ENCODE data around the gene KRTAP29-1.

Gene KRTAP29-1

DNA sequence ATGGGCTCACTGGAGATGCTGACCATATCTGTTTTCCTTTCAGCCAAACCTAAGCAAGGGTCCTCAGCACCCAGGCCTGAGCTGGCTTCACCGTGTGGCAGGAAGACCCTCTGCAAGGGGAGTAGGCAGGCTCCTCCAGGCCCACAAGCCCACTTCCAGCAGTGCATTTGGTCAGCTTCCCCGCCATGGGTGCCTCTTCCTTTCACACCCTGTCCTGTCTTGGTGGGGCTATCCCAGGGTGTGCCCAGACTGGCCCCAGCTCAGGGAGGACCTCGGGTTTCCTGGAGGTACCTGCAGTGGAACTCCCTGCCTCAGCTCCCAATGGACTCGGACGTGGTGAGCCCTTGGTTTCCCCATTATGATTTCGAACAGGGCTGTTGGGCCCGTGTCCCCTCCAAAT is 25.6 kb upstream of the KRTAP29-1 start:
- DNase-seq (ENCODE audit: low spot score) = no peak

DNA sequence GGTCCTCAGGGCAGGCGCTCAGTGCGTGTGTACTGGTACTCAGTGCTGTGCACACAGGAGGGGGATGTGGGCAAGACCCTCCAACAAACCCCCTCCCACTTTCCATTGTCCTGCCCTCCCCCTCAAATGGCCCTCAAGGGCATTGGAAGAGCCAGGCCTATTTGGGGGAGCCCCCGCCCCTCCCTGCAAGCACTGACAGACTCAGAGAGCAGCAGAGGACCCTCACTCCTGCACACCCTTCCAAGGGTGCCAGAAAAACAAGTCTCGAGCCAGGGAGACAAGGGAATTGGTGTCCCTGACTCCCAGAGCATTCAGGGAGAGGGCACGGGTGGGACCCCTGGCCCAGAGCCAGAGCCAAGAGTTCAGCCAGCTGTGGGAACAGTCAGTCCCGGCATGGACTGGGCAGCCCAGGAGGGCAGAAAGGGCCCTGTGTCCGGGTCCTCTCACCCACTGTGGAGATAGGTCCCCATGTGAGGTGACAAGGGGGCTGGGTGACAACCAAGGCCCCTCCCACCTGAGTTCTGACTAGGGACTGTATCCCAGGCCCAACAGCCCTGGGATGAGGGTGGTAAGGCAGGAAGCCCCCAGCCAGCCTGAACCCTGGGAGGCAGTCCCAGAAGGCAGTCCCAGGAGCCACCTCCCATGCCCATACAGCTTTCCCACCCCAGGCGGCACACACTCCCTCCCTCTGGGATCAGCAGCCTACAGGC is 24.9 kb upstream of the KRTAP29-1 start:
- no peak for DNase-seq (ENCODE audit: low spot score)

DNA sequence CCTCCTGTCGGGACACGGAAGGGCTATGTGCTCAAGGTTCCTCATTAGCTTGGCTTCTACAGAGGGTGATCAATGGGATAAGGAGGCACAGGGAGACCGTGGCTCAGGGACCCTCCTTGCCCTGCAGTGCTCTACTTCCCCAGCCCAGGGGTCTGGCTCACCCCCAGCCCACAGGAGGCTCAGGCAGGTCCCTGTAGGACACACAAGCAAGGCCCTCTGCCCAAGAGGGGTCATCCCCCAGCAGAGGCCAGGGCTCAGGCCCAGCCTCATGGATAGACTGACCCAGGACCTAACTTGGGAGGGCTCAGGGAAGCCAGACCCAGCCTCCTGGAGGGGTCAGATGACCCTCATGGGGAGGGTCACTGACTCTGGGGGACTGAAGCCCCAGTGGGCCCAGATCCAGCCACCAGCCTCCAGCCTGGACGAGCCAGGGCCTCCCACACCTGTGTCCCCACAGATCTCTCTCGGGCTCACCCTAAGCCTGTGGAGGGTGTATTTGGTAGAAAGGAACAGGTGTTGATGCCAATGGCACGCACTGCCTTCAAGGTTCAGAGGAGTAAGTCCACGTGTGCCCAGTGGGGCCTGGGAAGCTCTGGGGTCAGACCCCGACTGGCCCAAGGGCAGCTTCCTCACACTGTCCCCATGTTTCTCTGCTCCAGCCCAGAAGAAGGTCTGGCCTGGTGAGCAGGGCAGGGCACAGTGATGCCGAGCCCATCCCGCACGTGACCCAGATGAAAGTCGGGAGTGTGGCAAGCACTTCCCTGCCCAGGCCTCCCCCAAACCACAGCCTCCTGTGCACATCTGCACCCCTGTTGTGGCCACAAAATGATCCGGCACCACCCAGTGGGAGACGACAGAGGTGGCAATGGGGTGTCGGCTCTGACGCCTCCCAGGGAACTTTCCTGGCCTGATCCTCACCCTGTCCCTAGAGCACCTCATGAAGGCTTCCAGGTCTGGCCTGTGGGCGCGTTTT is 23.8 kb upstream of the KRTAP29-1 start:
- no peak for DNase-seq (ENCODE audit: low spot score)

DNA sequence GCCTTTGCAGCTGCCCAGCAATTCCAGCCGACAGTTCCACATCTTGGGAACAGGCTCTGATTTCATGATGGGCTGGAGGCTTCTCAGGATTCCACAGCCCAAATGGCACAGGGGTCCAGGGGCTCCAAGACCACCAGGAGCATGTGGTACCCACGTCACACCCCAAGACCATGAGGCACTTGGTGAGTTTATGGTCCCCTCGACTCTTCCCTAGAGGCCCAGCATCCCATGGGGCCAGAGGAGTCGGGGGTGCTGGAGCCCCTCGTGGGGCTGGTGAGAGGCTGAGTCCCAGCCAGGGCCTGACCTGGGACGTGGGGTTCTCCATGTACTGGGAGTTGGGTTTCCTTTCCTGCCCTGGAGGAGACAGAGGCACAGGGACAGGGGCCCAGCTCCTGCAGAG is 23.0 kb upstream of the KRTAP29-1 start:
- DNase-seq (ENCODE audit: low spot score) = no peak

DNA sequence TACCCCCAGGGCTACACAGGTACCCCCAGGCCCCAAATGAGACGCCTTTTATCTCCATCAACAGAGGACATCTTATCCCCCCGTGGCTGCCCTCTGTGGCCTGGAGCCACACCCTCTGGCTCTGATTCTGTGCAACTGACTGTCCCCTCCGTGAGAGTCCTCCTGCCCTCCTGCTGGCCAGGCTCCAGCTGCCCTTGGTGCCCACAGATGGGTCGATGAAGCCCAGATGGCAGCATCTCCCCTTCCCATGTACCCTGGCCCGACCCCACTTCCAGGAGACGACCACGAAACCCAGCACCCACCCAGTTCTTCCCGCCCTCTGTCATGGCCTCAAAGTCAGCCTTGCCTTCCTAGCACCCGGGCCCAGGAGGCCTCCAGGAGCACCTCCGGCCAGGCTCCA is 22.5 kb upstream of the KRTAP29-1 start:
- no peak for DNase-seq (ENCODE audit: low spot score)

DNA sequence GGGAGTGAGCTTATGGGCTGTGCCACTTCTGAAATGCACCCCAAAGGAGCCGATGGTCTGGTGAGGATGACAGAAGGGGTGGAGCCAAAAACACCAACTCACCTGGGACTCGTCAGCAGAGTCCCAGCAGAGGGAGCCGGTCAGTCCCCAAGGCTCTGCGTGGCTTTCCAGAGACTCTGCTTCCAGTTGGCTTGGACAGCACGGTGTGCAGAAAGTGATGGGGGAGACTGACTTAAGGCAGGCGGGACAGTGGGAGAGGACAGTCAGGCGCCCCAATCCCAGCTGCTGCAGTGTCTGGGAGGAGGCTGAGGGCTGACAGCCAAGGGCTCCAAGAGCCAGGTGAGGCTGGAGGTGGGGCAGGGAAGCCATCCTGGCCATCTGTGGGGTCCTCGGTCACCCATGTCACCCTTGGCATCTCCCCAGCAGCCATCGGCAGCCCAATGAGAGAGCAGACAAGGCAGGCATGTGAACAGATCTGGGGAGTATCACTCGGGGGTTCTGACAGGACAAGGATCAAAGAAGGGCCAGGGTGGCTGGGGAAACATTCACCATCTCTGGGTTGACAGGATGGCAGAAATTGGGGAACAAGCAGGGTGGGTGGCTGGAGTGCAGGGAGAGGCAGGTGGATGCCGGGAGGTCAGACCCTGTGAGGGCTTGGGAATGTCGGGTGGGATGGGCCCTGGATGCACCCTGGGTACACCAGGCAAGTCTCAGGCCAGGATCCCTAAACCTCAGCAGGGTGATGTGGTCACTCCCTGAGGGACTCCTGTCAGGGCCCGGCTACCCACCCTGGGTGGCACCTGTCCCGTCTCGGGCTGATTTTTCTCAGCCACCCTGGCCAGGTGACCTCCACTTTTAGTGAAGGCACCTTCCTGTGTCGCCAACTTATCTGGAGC is 21.8 kb upstream of the KRTAP29-1 start:
- DNase-seq (ENCODE audit: low spot score) = no peak

DNA sequence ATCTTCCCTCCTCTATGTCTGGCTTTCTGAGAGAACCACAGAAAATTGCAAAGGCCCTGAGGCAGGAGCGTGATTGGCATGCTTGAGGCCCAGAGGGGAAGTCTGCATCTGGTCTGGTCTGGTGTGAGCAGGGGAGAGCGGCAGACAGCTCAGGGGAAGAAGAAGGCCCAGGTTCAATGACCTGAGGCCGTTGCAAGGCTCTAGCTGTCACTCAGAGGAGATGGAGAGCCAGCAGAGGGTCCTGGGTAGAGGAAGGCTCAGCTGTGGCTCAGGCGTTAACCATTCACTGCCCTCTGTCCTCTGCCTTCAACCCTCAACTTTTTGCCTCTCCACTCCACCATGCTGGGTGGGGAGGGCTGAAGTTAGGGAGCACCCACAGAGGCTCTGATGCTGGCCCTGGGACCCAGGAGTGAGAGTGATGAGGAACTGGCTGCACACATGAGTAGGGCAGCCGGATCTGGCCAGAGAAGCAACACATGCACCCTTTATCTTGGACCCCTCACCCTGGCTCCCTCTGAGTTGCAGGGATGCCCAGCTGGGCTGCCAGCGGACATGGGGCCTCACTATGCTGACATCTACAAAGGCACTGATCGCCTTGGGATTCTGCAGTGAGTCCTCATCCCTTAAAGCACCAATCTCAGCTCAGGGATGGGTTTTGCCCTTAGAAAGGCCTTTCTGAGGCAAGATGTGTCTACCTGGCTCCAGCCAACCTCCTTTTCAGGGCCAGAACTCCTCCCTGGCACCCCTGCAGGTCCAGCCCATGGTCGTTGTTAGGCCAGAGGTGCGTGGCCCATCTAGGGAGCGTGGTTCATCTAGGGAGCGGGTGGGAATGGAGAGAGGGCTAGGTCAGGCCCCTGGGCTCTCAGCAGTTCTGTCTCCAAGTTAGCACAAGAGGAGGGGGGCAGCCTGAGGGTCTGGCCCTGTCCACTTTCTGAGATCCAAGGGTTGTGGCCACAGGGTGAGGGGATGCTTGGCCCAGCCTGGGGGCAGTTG is 20.5 kb upstream of the KRTAP29-1 start:
- DNase-seq (ENCODE audit: low spot score) = no peak

DNA sequence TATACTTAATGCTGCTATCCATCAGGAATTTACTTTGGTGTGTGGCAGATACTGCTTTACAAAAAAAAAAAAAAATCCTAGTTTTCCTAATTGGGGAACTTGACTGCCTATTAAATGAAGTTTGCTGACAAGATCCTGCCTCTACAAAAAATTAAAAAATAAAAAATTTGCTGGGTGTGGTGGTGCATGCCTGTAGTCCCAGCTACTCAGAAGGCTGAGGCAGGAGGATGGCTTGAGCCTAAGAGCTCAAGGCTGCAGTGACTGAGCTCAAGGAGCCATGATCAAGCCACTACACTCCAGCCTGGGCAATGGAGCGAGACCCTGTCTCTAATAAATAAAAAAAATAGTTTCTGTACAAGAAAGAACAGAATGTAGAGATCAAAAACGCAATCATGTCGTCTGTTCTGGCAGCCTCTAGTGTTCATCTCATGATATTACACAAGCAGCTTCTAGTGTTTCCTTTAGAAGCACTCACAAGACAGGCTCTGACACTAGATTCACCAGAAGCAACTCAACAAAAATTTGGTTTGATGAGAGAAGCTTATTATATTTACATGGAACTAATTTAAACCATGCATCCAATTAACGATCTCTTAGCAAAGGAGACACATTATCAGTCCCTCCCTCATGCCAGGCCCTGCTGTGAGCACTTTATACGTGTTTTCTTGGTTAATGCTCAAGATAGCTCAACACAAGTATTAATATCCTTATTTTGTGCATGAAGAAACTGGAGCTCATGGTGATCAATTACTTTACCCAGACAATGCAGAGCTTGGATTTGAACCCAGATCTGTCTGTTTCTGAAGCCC is 19.6 kb upstream of the KRTAP29-1 start:
- no peak for DNase-seq (ENCODE audit: low spot score)

DNA sequence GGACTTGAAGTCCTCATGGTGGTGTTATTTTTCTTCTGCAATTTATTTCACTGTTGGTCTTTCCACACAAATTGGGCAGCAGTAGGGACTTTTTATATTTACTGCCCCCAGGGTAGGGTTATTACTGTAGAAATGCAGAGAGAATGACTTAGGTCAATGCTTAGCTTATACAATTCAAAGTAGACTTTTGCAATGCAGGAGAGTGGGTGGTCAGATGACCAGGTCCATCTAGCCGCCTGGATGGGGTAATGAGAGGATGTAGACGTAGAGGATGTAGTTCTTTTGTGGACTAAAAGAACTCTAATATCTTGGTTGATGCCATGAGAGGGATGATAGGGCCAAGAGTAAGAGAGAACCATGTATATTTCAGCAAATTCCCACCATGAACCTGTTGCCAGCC is 15.6 kb upstream of the KRTAP29-1 start:
- DNase-seq (ENCODE audit: low spot score) = no peak

DNA sequence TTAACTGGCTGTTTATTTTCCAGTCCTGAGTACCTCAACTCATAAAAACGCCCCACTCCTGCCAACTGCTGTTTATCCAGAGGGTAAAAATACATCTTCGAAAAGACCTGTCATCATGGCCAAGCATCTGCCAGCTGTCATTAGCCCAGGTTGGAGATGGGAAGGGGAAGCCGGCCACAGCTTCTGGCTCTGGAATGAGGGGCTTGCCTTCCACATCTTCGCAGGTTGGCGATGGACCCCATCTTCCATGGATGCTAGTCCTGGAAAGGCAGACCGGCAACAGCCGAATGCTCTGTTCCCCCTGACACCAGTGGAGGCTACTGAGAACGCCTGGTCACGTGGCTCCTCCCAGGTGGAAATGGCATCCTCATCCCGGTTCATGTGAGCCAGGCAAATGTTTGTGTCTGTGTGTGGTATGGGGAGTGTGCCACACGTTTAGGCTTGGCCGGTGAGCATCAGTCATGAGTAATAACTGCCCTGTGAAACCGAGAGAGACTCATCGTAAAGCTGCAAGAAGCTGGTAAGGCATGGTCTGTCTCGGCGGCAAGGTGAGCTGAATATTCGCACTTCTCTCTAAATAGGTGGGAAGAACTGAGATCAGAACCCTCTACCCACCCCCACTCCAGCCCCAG is 13.3 kb upstream of the KRTAP29-1 start:
- DNase-seq (ENCODE audit: low spot score) = no peak

DNA sequence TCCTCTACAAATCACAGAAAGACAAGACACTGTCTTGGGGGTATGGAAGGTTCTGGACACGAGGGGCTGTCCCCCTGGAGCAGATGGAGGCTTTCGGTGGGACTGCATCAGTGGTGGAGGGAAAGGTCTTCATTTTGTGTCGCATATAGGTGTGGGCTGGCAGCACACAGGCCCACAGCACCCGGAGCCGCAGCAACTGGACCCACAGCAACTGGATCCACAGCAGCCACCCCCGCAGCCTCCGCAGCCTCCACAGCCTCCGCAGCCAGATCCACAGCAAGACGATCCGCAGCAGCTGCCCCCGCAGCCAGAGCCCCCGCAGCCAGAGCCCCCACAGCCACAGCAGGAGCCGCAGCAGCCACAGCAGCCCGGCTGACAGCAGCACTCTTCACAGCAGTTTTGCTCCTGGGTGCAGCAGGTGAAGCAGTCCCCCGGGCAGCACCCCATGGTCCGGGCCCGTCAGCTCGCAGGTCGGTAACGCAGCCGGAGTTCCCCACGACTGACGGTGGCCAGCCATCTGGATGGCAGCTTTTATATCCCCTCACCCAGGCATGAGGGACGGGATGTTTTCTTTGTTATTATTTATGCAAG is 12.6 kb upstream of the KRTAP29-1 start, which contains the start of gene KRTAP17-1:
TSS of gene KRTAP17-1 (minus strand) at position 507 of the 591 bp plus-strand sequence. CDS start at position 447, 60 bp downstream.
- DNase-seq (ENCODE audit: low spot score) = no peak

DNA sequence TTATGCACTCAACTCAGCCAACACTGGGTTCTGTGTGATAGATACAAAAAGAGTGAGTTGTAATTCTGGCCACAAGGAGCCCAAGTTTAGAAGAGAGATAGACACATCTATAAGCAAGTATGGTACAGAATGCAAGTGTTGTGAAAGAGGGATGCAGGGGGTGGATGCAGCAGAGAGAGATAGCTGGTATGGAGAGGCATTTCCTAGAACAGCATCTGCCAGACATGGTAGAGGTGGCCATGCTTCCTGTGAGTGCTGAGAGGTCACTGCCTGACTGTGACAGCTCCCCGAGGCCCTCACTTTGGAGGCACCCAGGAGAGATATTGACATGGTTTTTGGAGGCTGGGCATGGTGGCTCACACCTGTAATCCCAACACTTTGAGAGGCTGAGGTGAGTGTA is 8.5 kb upstream of the KRTAP29-1 start:
- no peak for DNase-seq (ENCODE audit: low spot score)

DNA sequence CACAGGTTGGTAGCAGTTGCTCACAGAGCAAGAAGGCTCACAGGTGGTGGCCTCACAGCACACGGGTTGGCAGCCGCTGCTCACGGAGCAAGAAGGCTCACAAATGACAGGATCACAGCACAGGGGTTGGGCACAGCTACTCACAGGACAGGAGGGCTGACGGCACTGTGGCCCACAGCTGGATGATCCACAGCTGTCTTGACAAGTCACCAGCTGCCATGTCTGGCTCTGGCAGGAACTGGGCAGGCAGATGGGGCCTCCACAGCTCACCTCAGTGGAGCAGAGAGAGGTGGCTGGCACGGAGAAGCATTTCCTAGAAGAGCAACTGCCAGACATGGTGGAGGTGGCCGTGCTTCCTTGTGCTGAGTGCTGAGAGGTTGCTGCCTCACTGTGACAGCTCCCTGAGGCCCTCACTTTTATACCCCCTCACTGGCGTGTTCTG is 6.3 kb upstream of the KRTAP29-1 start, which contains the start of gene KRTAP16-1:
TSS of gene KRTAP16-1 (minus strand) at position 392 of the 442 bp plus-strand sequence. CDS start at position 336, 56 bp downstream.
- no peak for DNase-seq (ENCODE audit: low spot score)

DNA sequence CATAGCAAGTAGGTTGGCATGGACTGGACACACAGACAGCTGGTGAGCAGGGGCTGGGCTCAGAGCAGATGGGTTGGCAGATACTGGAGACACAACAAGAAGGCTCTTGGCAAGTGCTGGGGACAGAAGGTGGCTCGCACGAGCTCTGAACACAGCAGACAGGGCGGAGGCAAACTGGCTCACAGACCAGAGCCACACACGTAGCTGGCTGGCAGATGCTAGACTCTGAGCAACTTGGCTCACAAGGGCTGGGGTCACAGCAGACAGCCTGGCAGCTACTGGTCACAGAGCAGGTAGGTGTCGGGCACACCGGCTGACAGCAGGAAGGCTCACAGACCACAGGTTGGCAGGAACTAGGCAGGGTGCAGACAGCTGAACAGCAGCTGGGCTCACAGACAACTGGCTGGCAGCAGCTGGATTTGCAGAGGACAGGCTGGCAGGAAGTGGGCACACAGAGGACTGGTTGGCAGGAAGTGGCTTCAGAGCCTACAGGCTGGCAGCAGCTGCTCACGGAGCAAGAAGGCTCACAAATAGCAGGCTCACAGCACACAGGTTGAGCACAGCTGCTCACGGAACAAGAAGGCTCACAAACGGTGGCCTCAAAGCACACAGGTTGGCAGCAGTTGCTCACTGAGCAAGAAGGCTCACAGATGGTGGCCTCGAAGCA is 5.7 kb upstream of the KRTAP29-1 start:
- no peak for DNase-seq (ENCODE audit: low spot score)

DNA sequence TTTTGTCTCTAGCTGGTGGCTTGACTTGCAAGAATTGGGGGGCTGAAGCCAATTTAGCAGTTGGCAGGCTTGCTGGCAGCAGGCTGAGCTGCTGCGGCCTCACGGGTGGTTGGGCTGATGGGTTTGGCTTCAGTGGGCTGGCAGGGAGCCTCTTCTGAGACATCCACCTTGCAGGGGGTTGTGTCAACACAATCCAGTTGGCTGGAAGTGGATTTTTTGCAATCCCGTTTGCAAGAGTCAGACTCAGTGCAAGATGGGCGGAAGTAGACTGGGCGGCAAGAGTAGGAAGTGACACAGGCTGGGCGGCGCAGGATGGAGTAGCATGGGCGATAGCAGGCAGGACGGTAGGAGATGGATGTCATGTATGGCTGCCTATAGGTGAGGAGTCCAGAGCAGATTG is 5.0 kb upstream of the KRTAP29-1 start:
- no peak for DNase-seq (ENCODE audit: low spot score)

DNA sequence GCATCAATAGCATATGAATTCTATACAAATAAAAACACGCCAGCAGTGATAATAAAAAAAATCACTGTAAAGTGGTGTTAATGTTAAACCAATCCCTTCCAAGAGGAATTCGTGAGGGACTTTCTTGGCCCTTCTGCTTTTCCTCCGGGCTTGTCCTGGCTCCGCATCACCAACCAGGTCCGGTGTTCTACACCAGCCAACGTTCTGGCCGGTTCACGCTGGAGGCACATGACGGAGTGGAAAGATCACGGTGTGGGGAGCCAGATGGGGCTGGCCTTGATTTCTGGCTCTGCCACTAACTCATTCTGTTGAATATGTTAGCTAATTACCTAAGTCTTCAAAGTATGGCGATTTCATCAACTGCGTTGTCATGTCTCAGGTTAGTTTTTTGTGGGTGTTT is 1.4 kb upstream of the KRTAP29-1 start:
- no peak for DNase-seq (ENCODE audit: low spot score)

DNA sequence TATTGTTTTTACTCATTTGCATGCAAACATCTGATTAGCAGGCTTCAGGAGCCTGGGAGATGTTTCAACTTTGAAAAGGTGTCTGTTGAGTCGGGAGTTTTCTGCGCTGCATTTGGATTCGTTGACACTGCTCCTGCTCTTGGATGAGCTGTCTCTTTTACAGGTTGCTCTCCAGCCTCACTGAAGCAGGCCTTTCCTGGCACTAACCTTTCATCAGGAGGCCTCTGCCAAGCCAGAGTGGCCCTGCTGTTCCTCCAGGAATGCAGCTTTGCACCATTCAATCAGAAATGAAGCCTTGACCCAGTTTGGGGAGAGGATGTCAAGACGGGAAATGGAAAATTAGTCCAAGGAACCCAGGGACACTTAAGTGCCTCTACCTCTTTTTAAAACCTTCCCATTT is 330 bp upstream of the KRTAP29-1 start:
- no peak for DNase-seq (ENCODE audit: low spot score)

DNA sequence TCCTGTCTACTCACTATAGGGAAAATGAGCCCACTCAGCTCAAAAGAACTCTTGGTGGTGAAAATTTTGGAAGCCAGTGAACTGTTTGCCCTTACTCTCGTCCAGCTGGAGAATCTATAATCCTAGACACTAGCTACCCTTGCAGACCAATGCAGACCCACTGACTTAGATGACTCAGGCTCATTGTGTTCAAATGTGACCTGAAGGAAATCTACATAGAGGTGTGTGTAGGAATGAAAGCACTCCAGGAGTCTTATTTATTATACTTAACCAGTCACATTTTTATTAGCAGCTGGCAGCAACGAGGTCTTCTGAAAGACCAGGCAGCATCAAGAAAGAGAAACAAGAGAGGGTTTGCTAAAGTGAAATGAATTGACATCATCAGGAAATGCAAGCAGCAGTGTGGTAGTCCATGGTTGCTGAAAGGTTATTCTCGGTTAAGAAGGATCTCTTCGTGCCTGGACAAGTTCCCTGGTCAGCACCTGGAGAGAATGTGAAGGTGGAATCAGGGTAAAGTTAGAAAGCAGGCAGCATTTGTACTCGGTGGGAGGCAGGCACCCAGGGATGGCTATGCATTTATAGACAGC is 1.4 kb downstream of the KRTAP29-1 start:
- no peak for DNase-seq (ENCODE audit: low spot score)

All from hematopoietic multipotent progenitor cell treated with erythropoietin and hydrocortisone succinate and interleukin-3 and kit ligand, for 15 days (in vitro differentiated cells).